GM19035 (cell line): ENCODE results near the gene CCER1.
"Not testable (repeated sequence)": the region's sequence is repeated elsewhere in the genome, so short reads cannot be mapped to it uniquely, and the experiment has no call there.

ENCODE experiments used
- ATAC-seq: cut with Tn5 transposase; IDR thresholded peaks from one replicate; pipeline ENCODE4 v1.9.1; 2021; ENCODE audit not compliant: unreplicated experiment

CCER1 gene

DNA sequence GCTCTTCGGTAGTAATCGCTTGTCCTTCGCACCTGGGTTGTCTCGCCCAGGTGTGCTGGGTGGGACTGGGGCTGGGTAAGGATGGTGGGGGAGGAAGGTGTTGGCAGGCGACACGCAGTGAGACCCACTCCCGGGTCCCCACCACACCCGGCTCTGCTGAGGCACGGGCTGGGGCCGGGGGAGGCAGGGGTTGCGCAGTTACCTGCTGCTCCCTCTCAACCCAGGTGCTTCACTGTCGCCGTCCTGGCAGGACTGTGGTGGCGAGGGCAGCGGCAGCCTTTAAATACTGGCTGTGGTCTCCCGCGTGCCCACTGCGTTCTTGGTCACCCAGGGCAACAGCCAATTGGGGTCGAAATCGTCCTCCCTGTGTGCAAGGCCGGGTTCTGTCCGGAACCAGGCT, at the start of gene CCER1:
CCER1 (minus strand) TSS at position 256 of the 400 bp plus-strand sequence. CDS start 434 bp downstream, outside the sequence.
- ATAC-seq, result no peak

- no peak for ATAC-seq
Measured at GRCh38 chr12:91003737-91004136, 48.8 kb upstream of the CCER1 start.

GRCh38 chr12:91001306-91001705, 46.3 kb upstream of the CCER1 start:
- no peak for ATAC-seq

- no peak for ATAC-seq
Measured at GRCh38 chr12:90999966-91000365, 45.0 kb upstream of the CCER1 start.

GRCh38 chr12:90999527-90999926, 44.6 kb upstream of the CCER1 start:
- no peak for ATAC-seq

GRCh38 chr12:90995010-90995409, 40.0 kb upstream of the CCER1 start:
- no peak for ATAC-seq

DNA sequence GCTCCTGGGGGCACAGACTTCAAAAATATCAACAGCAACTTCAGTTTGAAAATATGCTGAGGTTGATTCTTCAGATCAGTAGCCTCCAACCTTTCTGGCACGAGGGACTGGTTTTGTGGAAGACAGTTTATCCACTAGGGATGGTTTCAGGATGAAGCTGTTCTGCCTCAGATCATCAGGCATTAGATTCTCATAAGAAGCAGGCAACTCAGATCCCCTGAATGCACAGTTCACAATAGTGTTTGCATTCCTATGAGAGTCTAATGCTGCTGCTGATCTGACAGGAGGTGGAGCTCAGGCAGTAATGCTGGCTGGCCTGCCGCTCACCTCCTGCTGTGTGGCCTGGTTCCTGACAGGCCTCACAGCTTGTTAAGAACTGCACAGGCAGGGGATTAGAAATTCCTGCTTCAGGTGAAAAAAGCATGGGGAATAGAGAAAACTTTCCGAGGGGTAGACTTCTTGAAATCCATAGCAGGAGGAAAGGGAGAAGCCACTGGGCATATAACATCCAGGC, 37.0 kb upstream of the CCER1 start:
- no peak for ATAC-seq

DNA sequence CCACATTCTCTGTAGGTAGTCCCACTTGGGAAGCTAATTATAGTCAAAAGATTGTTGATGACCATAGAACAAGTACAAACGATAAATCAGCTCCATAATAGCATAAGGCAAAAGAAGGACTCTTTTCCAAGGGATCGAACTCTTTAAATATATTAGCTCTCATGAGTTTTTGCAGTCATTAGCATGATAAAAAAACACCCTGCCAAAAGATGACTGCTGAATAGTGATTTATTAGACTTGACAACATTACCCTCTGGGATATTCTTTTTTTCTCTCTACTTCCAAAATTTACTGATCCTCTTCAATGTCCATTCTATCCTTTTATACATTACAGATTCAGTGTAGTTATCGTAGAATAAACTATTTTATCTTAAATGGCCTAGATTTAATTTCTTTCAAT, 35.6 kb upstream of the CCER1 start:
- no peak for ATAC-seq

- ATAC-seq, result no peak
Measured at GRCh38 chr12:90989686-90990111, 34.7 kb upstream of the CCER1 start.

- peak; percentile 62 for ATAC-seq
Measured at GRCh38 chr12:90987520-90987919, 32.5 kb upstream of the CCER1 start.

- no peak for ATAC-seq
Measured at GRCh38 chr12:90987101-90987500, 32.1 kb upstream of the CCER1 start.

- not testable (repeated sequence) for ATAC-seq
Measured at GRCh38 chr12:90985331-90985730, 30.4 kb upstream of the CCER1 start.

DNA sequence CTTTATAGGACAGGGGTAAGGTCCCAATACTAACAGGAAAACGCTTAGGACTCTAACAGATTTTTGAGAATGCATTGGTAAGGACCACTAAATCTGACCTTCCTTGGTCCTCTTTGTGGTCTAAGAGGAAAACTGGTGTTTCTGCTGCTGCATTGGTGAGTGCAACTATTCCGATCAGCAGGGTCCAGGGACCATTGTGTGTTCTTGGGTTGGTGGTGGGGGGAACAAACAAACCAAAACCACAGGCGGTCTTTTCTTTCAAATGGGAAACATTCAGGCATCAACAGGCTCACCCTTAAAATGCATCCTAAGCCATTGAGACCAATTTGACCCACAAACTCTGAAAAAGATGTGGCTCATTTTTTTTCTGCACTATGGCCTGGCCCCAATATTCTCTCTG, 29.1 kb upstream of the CCER1 start:
- ATAC-seq, result no peak

DNA sequence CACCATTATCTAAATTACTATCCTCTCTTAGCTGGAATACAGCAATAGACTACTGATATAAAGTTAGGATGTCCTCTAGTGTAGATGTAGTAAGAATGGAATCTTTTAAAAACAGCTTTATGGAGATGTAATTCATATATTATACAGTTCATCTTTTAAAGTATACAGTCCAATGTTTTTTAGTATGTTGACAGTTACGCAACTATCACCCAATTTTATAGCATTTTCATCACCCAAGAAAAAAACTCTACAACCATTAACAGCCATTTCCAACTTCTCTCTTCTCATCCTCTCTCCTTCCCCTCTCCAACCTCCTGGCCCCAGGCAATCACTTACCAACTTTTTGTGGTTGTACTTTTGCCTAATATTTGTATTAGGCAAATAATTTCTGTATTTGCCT, 27.2 kb upstream of the CCER1 start:
- no peak for ATAC-seq

GRCh38 chr12:90979951-90980350, 25.0 kb upstream of the CCER1 start:
- ATAC-seq, result no peak

DNA sequence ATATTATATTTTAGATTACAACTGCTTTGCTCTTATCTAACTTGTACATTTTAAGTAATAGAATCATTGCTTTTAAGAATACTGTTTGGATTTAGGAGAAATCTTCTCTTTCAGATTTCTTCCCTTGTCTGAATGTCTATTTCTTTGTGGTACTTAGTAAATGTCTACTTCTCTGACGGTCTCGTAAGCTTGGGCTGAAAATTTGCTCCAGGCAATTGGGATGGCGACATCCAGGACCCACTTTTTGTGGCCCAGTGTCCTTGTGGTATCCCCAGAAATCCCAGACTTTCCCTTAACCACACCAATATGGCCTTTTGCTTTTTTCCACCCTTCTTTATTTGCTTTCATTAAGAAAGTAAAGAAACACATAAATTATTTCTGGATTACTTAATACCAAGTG, 24.0 kb upstream of the CCER1 start:
- no peak for ATAC-seq

DNA sequence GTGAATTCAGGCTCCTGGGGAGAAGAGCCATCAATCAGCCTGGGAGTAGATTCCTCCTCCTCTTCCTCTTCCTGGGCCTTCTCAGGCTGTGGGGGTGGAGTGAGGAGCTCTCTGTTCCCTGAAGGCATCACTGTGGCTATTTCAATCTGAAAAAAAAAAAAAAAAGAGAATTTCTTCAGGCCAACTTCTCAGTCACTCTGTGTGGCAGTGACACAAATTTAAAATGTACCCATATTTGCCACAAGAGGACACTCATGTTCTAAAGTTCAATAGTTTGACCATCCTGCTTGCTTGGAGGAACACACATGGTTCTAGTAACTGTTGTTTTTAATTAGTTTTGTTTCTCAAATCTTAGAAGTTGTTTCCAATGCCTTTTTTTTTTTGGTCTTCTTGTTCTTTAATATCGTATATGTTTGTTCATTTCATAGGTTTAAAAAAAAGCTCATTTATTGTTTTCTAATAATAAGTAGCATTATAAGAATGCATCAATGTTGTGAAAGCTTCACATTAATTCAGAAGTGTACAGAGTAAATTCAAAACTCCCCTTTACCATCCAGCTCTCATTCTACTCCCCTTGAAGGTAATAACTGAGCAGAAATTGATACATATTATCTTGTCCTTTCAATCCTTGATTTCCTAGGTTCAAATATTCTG, 23.3 kb upstream of the CCER1 start:
- peak; percentile 84 for ATAC-seq

GRCh38 chr12:90977224-90977623, 22.2 kb upstream of the CCER1 start:
- no peak for ATAC-seq

DNA sequence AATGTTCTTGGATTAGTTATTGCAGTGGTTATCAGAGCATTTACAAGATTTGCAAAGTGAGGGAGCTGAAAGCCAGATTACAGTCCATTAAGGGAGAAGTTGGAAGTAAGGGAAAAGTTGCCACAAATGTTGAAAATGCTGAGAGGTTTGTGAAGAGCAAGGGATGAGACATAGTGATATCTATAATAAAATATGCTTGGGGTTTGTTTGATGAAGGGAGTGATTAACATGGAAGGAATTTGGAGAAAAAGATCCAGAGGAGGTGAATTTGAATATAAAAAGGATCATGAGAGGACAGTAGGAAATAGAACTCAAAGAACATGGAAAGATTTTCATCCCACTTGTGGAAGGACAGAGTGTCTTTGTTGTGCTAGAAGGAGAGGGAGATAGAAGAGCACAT, 19.3 kb upstream of the CCER1 start:
- ATAC-seq, result no peak

- no peak for ATAC-seq
Measured at GRCh38 chr12:90972226-90972625, 17.2 kb upstream of the CCER1 start.

DNA sequence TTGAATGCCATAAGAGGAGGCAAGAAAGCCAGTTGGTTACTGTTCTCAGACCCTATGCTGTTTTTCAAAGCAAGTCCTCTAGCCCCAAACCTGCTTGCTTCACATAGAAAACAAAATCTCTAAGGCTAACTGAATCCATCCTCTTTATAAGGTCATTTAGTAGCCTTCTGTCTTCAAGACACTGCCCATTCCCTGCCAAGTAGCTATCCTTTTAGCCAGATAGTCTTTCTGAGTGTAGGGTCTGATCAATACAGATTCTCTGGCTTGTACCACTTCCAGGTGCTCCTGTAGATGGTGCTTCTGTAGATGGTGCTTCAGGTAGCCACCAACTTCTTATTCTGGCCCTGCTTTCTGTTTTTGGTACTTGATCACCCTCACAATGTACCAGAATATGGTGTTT, 15.9 kb upstream of the CCER1 start:
- no peak for ATAC-seq

- ATAC-seq, result no peak
Measured at GRCh38 chr12:90970471-90970870, 15.5 kb upstream of the CCER1 start.

DNA sequence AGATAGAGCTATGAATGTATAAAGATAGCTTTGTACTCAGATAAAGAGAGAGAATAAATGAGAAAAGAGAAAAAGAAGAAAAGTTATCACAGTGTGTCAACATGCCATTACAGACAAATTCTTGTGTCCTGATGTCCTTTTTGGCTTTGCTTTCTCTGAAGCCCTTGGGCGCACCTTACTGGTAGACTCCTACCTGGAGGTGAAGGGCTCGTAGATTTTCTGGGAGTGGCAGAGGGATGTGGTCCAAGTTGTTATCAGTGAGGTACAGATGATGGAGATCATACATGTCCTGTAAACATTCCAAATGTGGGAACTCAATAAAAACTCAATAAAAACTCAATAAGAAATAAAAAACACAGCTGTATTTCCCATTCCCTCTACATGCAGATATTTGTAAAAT, 14.9 kb upstream of the CCER1 start:
- ATAC-seq, result no peak
